NB4 (cell line): ENCODE data around the gene APMAP.

Experiments used
- CTCF ChIP-seq: IDR thresholded peaks from one replicate; pipeline ENCODE4 v1.5.1; 2012; ENCODE audit warnings: low read depth, low read length
- MYC ChIP-seq: IDR thresholded peaks from 2 replicates; pipeline ENCODE4 v1.6.1; 2011; ENCODE audit warnings: low read depth, low read length
- POLR2A ChIP-seq: IDR thresholded peaks from 2 replicates; pipeline ENCODE4 v1.6.1; 2011; ENCODE audit warnings: mild to moderate bottlenecking; ENCODE audit not compliant: insufficient read length; ENCODE audit errors: extremely low read depth
- TF ChIP-seq, protein P1 (sequence below): IDR thresholded peaks from 2 replicates; pipeline ENCODE4 v1.6.1; 2011; ENCODE audit warnings: low read depth, low read length

DNA sequence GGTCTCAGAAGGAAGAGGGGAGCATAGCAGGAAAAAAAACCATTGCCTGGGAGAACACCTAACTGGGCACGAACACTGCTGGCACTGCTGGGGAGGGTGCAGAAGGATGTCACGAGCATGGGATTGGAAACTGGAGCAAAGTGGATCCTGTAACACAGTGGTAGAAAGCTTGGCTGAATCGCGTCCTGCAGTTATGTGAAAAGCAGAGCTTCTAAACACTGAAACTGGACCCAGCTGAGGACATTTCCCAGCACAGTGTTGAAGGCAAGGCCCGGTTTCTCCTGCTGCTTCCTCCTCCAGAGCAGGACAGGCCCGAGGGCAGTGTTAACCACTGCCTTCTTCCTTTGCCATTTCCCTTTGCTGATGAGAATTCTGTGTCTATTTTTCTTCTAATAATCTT is 6.7 kb downstream of the APMAP start:
- no peak for TF ChIP-seq CTCF
- TF ChIP-seq POLR2A = no peak
- TF ChIP-seq MYC = no peak
- TF ChIP-seq, protein P1, sequence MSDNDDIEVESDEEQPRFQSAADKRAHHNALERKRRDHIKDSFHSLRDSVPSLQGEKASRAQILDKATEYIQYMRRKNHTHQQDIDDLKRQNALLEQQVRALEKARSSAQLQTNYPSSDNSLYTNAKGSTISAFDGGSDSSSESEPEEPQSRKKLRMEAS = no peak
